GM03348 (cell line): ENCODE results near the gene MYOF.
A peak's percentile ranks its signal among the peaks of the same experiment; 100 is the strongest.
"Not testable (repeated sequence)": the region's sequence is repeated elsewhere in the genome, so short reads cannot be mapped to it uniquely, and the experiment has no call there.

Experiments used
- DNase-seq: peaks from one replicate; pipeline ENCODE4 v3.0.0; 2012; ENCODE audit warnings: low spot score

The MYOF gene

DNA sequence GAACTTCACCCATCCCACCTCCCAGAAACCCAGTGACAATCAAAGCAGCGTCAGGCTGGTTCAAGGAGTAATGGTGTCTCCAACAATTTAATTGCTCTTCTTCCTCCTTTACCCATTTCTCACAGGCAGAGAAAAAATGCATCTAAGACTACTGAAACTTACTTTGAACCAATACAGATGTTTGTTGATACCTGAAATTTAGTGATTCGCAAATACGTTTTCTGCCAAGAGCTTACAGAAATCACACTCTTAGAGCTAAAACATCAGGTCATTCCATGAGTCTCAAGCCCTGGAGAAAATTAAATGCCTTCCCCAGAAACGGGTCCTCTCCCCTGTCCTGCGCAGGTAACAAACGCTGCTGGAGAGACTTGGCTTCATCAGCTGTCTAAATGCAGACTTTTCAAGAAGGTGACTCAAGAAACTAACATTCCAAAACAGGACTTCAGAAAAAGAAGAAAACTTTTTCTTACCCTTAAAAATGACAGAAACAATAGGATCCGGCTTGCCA, 443 bp downstream of the MYOF start:
- no peak for DNase-seq

DNA sequence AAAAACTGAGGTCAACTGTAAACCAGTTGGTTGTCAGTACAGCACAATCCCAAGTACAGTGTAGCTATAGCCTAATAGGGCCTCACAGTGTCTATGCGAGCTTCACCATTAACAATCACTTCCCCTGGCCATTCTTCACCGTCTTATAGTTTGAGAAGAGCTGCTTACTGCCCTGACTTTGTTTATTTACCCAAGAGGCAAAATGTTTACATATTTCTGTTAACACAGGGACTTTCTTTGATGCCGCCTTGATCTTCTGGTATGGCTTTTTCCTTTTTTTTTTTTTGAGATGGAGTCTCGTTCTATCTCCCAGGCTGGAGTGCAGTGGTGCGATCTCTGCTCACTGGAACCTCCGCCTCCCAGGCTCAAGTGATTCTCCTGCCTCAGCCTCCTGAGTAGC, 3.3 kb downstream of the MYOF start:
- DNase-seq, result no peak

DNA sequence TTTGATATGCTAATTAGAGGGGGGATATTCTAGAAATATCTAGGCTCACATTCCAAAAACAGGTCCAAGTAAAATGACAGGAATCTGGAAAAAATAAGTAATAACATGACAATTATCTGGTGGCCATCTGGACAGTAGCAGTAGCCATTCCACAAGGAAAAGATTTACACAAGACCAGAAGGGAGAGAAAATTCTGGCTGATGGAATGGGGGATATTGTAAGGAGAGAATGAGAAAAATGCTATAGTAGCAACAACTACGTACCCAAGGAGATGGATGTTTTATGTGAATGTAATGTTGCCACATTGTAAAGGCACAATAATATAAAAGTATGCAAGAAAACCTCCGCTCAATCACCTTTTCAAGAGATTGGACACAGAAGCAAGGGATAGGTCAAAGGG, 5.4 kb downstream of the MYOF start:
- DNase-seq, result no peak

DNA sequence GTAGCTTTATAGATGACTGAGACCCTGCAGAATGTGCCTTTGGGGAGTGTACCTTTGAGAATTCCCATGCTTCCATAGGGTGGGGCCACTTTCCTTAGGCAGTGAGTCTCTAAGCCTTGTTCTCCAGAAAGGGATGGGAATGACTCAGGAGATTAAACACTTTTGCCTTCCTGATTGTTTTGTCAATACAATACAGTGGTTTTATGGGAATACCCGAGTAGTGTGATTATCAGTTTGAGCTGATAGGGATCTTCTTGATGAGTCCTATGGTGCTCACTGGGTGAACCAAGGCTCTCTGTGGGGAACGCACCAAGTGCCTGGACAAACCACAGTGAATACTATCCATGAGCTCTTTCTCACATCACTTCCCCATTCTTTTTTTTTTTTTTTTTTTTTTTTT, 6.3 kb downstream of the MYOF start:
- DNase-seq, result no peak

DNA sequence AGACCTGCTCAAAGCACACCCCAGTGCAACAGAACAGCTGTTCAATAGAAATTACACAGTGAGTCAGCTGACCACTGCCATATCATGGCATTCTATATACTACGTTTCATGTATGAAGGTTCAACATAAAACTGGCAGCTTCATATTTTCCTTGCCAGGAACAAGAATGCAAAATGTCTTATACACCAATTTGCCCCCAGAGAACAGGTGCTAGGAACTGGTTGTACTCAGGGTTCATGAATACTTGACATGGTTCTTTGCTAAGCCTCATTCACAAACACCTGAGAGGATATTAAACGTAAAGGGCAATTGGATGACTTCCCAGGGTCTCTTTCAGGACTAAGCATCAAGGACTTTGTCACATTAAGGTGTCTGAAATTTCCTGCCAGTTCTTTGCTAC, 6.9 kb downstream of the MYOF start:
- no peak for DNase-seq

DNA sequence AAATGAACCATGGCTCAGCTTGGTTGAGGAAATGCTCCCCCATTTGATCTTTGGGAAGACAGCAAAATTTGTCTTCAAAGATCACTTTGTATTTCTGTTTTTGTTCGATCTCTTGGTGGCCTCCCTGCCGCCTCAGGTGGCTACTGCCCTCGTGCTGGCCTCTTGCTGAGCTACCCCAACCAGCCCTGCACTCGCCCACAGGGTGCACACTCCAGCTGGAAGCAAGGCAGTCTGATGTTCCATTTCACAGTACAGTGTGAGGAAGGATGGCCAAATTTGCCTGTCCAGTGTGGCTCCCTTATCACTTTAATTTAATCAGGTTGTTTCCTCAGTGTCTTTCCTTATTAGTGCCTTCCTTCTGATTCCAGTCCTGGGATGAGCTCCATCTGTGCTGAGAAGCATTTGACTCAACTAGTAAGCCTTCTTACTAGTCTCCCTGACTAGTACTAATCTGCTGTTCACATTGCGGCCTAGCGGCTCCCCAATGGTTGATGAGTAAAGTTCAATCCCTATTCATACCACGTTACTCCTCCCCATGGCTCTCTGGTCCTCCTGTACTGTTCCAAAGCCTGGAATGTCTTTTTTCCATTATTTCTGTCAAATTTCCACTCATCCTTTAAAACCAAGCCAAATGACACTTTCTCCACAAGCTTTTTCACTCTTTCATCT, 8.2 kb downstream of the MYOF start:
- no peak for DNase-seq

DNA sequence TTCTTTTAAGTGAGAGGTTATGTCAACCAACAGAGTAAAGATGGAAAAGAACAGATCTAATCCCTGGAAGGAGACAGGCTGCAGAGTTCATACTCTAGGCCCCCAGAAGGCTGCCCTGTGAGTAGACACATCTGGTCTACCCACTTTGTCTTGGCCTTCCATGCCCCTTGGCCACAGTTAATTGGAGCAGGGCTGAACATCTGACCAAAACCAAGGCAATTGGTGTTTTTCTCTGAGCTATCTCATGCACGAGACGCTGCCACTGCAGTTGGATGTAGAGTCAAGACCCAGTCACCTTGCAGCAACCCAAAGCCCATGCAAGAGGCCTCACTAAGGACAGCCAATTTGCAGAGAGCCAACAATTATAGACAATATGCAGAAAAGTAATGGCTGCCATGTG, 9.0 kb downstream of the MYOF start:
- DNase-seq, result no peak

DNA sequence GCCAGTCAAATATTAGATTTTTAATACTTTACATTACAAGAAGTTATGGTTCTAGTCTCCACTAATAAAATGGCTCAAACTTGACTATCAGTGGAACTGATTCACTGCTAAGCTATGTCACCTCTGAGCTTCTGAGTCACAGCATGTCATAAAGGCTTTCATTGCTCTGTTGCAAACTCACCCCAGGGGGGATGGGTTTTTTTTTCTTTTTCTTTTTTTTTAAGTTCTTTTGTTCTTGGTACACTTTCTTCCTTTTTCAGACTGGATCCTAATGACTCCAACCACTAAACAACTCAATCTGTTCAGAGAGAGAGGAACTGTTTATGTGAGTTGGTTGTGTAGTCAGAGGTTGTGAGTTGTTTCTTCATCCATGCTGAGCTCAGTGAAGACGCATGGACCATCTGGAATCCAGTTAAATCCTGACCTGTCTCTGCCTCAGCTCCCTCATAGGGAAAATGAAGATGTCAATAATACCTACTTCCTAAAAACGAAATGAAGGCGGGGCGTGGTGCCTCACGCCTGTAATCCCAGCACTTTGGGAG, 11.0 kb downstream of the MYOF start:
- DNase-seq, result peak; percentile 75

DNA sequence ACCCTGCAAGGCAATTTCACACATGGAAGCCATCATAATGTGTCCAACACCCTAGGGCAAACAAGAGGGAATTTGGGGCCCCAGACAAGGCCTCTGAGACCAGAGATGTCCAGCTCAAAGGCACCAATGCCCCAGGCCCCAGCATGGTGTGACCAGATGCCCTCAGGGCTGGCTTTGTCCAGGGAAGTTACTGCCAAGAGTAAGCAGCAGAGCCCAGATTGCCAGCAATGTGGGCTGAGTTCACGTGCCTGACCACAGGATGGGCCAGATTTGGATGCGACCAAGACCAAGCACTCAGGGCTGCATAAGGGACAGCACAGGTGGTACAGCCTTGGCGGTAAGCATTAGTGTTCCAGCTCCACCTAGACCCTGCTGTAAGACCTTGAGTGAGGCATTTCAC, 12.7 kb downstream of the MYOF start:
- DNase-seq, result no peak

DNA sequence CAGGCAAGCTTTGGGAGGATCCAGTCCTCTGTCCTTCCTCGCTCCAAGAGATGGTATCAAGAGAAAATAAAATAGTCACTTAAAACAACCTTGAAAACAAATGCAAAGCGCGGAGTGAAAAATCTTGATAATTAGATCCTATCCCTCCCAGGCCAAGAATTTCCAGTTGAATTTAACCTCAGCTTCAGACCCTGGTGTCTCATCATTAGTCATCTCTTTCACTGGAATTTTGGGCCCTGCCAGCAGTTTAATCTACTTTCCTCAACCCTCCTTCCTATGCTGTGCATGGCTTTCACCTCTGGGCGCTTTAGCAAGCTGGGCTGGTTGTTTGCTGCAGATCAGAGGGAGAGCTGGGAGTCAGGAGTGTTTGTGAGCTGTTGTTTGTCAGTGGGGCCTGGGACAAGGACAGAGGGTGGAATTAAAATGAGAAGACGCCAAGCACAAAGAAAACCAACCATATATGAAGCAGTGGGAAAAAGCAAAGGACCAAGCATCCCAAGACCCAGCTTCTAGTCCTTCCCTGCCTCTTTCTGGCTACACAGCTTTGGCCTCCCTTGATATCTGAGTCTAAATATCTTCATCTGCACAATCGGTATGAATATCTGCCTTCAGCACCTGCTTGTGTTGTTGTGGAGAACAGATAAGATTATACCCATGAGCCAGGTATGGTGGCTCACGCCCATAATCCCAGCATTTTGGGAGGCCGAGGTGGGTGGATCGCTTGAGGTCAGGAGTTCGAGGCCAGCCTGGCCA, 13.5 kb downstream of the MYOF start:
- peak; percentile 82 for DNase-seq

DNA sequence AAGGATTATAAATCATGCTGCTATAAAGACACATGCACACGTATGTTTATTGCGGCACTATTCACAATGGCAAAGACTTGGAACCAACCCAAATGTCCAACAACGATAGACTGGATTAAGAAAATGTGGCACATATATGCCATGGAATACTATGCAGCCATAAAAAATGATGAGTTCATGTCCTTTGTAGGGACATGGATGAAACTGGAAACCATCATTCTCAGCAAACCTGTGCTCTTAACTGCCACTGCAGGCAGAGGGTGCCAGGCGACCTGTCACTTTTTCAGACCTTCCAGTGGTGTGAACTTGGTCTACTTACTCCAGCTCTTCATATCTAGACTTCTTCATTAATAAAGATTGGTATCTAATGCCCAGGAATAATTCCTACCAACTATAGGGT, 14.5 kb downstream of the MYOF start:
- DNase-seq, result not testable (repeated sequence)

DNA sequence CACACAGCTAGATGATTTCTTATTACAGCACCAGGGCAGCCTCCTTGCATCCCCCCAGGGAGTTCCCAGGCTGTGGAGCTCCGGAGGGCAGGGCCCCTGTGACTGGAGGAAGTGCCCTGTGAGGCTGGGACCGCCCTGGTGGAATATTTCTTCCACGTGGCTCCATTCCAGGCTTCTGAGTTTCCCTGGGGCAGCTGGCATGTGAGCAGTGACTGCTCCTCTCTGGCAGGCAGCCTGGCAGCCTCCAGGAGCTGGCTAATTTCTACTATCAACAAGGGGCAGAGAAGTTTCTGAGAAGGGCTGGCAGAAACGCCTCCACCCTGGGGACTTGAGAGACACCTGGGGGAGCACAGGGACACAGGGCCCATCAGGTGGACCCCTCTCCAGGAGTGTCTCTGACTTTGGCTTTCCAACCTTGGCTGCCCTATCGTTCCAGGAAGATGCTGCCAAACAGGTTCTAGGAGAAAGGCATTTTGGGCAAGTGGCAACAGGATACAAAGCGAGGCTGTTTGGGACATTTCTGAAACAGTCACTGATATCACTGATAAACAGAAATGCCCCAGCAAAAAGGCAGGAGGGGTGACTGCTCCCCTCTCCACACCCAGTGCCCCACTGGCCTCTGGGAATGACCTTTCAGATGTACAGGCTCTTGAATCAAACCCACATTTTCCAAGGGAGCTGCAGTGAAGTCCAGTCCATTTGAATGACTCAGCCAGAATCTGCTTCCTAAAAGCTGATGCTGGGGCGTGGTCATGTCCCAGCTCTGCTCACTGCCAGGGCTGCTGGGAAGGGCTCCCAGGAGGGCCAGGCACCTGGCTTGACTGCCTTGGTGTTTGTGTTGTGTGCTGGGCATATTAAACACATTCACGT, 16.1 kb downstream of the MYOF start:
- DNase-seq, result peak; percentile 86

DNA sequence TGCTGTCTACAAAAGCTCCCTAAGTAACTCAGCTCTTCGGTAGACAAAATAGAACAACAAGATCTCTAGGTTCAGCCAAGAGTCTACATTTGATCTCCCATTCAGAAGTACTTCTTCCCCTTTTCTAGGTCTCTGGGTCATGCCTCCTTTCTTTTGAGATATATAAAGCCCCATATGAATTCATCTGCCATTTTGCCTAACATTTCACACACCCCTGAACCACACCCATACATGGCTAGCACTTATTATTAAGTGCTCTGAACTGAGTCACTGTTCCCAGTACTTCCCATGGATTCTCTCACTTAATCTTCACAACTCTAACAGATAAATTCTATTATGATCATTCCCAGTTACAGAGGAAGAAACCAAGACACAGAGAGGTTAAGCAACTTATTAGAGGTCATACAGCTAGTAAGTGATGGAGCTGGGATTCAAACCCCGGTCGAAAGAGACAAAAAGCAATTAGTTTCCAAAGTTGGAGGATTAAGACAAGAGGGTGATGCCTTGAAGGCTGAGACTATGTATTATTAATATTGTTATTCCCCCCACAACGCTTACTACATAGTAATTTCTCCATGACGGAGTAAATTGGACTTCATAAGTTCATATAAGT, 17.3 kb downstream of the MYOF start:
- no peak for DNase-seq

DNA sequence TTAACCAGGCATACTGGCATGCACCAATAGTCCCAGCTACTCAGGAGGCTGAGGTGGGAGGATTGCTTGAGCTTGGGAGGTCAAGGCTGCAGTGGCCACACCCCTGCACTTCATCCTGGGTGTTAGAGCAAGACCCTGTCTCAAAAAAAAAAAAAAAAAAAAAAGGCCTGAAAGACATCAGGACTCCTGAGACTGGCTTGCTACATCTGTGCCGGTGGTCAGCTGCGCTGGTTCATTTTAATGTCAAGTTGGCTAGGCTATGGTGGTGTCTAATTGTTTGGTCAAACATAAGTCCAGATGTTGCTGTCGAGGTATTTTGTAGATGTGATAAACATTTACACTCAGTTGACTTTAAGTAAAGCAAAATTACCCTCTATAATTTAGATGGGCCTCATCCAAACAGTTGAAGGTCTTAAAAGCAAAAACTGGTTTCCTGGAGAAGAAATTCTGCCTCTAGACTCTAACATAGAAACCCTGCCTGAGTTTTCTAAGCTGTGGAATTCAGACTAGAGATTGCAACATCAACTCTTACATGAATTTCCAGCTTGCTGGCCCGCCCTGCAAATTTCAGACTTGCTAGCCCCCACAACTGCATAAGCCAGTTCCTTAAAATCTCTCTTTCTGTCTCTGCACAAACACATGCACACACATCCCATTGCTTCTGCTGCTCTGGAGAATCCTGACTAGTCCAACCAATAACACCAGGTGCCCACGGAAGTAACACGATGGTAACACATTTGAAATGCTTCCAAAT, 18.2 kb downstream of the MYOF start:
- DNase-seq, result no peak

DNA sequence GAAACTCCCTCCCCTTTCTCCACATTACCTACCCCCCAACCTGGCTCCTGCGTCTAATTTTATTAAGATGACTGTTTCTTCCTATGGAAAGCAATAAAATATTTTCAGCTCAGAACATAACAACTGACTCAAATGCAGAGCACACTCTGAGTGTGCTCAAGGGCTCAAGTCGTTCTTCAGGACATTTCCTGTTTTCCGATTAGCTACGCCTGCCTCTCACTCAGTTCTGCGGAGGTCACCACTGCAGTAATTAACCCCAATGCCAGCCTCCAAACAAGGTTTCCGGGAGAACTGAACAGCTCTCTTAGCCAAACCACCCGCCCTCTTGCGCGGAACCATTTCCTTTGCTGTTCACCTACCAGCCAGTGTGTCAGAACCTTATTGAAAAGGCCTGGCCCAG, 19.3 kb downstream of the MYOF start:
- no peak for DNase-seq

DNA sequence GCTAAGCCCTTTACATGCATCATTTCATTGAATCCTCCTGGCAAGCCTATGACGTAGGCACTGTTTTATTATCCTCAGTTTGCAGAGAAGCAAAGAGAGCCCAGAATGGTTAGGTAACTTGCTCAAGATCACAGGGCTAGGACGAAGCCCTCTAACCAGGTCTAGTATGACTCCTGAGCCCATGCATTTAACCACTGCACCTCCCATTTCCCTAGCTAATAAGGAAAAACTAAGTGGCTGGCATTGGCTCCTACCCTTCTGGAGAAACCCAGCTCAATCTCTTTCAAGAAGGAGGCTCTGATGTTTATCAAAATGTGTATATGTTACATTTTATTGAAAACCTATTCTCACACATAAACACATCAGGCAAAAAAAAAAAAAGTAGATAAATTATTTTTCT, 19.8 kb downstream of the MYOF start:
- no peak for DNase-seq

DNA sequence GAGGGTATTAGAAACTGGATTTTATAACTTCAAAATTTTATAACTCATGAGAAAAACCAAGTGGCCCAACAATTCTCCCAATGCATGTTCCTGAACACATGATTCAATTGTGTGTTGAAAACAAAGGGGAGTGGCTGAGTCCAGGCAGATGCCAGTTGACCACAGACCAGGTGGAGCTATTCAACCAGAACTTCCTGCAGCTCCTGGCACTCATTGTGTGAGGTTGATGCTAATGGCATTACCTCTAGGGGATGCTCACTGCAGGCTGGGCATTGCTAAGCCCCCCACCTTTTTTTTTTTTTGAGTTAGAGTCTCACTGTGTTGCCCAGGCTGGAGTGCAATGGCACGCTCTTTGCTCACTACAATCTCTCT, 20.3 kb downstream of the MYOF start:
- peak; percentile 38 for DNase-seq

DNA sequence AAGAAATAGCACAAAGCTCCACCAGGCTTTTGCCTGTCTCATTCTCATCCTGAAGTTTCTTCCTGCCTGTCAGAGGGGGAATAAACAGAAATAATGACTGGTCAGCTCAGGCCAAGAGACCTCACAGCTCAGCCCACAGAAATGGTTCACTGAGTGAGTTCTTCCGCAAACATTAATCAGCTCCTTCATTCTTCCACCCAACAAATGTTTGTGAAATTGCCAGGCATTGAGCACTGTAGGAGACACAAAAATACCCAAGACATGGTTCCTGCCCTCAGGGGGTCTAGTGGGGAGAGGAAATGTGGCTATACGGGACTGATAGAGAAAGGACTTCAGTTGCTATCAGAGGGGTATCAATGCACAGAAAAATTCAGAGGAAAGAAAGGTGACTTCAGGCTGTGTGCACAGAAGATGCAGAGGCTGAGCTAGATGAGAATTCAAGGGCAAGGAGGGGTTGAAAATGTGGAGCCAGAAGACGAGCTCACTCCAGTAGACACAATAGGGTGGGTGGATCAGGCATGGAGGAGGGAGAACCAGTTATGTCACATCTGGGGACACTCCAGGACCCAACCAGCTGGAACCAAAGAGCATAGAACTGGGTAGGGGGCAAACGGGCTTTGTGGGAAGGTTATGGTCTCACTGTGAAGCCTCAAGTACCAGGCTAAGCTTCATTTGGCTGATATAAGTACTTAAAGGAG, 20.9 kb downstream of the MYOF start:
- DNase-seq, result peak; percentile 40

DNA sequence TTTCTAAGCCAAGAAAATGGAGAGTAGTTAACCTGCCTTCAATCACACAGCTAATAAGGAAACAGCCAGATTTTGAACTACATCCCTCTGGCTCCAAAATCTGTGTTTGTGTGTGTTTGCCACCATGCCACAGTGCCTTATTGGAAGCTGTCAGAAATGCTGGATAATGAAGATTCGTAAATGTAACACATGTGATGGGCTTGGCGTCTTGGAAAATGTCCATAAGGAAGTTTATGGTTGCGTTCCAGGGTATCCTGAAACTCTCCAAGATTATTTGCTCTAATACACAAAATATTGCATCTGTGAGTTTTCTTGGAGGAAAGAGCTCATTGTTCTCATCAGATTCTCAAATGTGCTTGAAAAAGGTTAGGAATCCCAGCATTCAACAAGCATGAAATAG, 22.7 kb downstream of the MYOF start:
- no peak for DNase-seq

DNA sequence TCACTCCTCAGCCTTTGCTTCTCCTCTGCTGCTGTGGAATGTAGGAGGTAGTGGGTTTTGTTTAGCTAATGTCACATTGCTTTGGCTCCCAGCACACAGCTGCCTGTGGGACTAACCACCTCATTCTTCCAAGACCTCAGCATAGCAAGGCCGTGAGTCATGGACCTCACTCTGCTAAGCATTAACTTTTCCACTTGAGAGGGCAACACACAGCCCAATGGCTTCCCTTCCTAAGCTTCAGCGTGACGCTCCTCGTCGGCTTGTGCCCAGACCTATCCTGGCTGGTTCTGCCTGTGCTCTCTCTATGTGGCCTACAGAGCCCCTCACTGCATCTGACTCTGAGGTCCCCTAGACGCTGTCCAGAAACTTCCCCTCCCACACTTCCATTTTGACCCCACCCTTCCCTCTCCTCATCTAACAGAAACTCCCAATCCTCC, 23.3 kb downstream of the MYOF start:
- DNase-seq, result peak; percentile 89

DNA sequence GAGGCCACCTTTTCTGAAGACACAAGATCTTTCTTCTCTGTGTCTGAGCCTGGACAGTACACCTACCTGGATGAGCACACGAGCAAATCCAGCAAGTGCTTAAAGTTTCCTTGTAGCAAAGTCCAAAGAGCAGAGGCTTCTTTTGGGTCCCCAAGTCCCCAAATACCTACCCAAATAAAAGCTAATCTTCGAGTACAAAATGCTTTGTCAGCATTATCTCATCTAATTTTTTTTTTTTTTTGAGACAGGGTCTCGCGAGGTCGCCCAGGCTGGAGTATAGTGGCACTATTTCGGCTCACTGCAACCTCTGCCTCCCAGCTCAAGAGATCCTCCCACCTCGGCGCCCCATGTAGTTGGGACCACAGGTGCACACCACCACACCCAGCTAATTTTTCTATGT, 24.6 kb downstream of the MYOF start:
- no peak for DNase-seq
